Naive B cell (primary cell): ENCODE measurements around the gene IFTAP. TPM values are rescaled to one million over a fixed set of nuclear protein-coding genes. Genes with fewer than 3 reads are reported as not detected.

Experiments used
- ATAC-seq, 2 donors: fragments of 150-1000 bp; cut with Tn5 transposase; 2 replicates each; pipeline ENCODE4 v1.10.0; 2021; ENCODE audit warnings: low read depth in 2 of 2, mild to moderate bottlenecking in 2 of 2, moderate library complexity in 2 of 2
- DNase-seq: peaks from one replicate; pipeline ENCODE4 v3.0.0; 2022
- H3K27ac Mint-ChIP-seq, 6 donors: one replicate each; pipeline ENCODE4 v1.8.0; 2020 to 2022; ENCODE audit warnings: mild to moderate bottlenecking in 6 of 6, mixed read lengths in 6 of 6, moderate library complexity in 5 of 6, inconsistent platforms in 2 of 6
- H3K27me3 Mint-ChIP-seq, 3 donors: one replicate each; pipeline ENCODE4 v1.8.0; 2021 to 2022; ENCODE audit warnings: mixed read lengths in 3 of 3, mild to moderate bottlenecking in 1 of 3
- H3K36me3 Mint-ChIP-seq, 2 donors: one replicate each; pipeline ENCODE4 v1.8.0; 2020 to 2022; ENCODE audit warnings: mixed read lengths in 2 of 2, inconsistent platforms in 1 of 2, mild to moderate bottlenecking in 1 of 2
- H3K4me1 Mint-ChIP-seq, 3 donors: one replicate each; pipeline ENCODE4 v1.8.0; 2020 to 2022; ENCODE audit warnings: mixed read lengths in 3 of 3, inconsistent platforms in 1 of 3, mild to moderate bottlenecking in 1 of 3, moderate library complexity in 1 of 3
- H3K4me3 Mint-ChIP-seq, 8 donors: one replicate each; pipeline ENCODE4 v1.8.0; 2020 to 2022; ENCODE audit warnings: mild to moderate bottlenecking in 8 of 8, mixed read lengths in 8 of 8, moderate library complexity in 8 of 8, inconsistent platforms in 2 of 8
- H3K9me3 Mint-ChIP-seq, 7 donors: one replicate each; pipeline ENCODE4 v1.8.0; 2020 to 2022; ENCODE audit warnings: mixed read lengths in 7 of 7, mild to moderate bottlenecking in 5 of 7, inconsistent platforms in 2 of 7, moderate library complexity in 1 of 7
- polyA plus RNA-seq, 6 donors: library from polyadenylated mRNA; unstranded; fragments of 300-500 nt; fragmentation: Illumina TruSeq; gene quantifications; one replicate each; pipeline ENCODE4 v1.2.3, GENCODE V29; 2021; ENCODE audit warnings: low read depth in 6 of 6

Gene IFTAP
- polyA plus RNA-seq, 6 donors from 2014 or later, result 0.46 to 4.0 (median 2.1) TPM; not detected in 1

GRCh38 chr11:36605221-36606216, 11.2 kb downstream of the IFTAP start:
- Mint-ChIP-seq H3K36me3 (no peaks in the 10 kb centered on the region), H3K9me3 (no peaks in the 10 kb centered on the region), H3K27ac (no peak overlapping the region), H3K27me3 (peaks cover 60 to 75% (median 67%) of the 10 kb centered on the region in 3 donors), H3K4me3 (no peak overlapping the region), H3K4me1 (peaks cover 0 to 7% (median 6%) of the 10 kb centered on the region in 3 donors)
- ATAC-seq, result no peak
- DNase-seq, result no peak

DNA sequence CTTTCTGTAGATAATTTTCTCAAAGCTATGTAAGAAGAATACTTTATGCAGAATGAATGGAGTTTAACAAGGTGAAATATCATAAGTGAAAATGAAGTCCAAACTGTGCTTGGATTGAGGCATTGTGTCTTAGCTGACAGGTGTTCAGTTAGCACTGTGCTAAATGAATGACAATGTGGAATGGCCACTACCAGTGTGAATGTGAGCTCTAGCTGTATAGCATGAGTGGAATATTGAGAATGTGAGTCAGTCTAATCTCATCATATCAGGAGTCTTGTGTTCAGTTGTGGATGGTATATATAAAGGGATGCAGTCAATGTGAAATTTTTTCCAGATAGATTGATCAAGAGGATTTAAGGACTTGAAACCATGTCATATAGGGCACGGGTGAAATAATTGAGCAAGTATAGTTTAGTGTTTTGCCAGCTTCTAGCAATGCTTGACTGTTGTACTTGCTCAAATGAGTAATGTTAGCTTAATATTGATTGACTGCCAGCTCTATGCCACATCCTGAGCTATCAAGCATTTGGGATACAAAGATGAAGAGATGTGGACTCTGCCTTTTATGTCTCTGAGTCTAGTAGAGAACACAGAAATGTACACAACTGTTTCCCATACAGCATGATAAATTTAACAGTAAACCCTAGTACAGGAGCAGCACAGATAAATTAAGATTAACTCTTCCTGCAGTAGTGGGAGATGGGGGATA, 14.3 kb downstream of the IFTAP start:
- ATAC-seq (no peak), DNase-seq (no peak)
- Mint-ChIP-seq H3K27me3 (peaks cover 46 to 57% (median 52%) of the 10 kb centered on the region in 3 donors), H3K9me3 (no peaks in the 10 kb centered on the region), H3K27ac (no peak overlapping the region), H3K36me3 (no peaks in the 10 kb centered on the region), H3K4me3 (no peak overlapping the region), H3K4me1 (peaks cover 0 to 3% (median 0%) of the 10 kb centered on the region in 3 donors)

GRCh38 chr11:36609383-36609782, 15.1 kb downstream of the IFTAP start:
- Mint-ChIP-seq H3K27ac (no peak overlapping the region), H3K9me3 (peaks cover 0 to 2% (median 0%) of the 10 kb centered on the region in 7 donors), H3K36me3 (no peaks in the 10 kb centered on the region), H3K4me3 (no peak overlapping the region), H3K27me3 (peaks cover 39 to 50% (median 47%) of the 10 kb centered on the region in 3 donors), H3K4me1 (peaks cover 0 to 3% (median 0%) of the 10 kb centered on the region in 3 donors)
- ATAC-seq, result no peak
- DNase-seq, result no peak

DNA sequence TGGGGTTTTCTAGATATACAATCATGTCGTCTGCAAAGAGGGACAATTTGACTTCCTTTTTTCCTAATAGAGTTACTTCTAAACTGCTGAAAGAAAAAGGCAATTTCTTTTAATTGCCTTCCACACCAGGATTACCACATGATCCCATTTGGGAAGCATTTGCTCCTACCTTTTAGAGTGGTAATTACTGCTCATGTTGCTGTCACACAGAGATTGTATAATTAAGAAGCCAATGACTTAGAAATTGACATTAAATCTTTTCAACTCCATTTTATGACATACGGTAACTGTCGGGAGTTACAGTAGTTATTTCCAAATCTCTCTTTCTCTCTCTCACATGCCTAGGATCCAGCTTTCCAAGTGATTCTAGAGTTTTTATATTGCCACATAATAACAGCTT, 21.5 kb downstream of the IFTAP start:
- Mint-ChIP-seq H3K27ac (no peak overlapping the region), H3K9me3 (peaks cover 0 to 5% (median 0%) of the 10 kb centered on the region in 7 donors), H3K36me3 (peaks cover 0 to 4% of the 10 kb centered on the region in 2 donors), H3K4me1 (peaks cover 4 to 20% (median 15%) of the 10 kb centered on the region in 3 donors), H3K27me3 (peaks cover 33 to 36% (median 34%) of the 10 kb centered on the region in 3 donors), H3K4me3 (no peak overlapping the region)
- ATAC-seq, result no peak
- DNase-seq, result no peak

DNA sequence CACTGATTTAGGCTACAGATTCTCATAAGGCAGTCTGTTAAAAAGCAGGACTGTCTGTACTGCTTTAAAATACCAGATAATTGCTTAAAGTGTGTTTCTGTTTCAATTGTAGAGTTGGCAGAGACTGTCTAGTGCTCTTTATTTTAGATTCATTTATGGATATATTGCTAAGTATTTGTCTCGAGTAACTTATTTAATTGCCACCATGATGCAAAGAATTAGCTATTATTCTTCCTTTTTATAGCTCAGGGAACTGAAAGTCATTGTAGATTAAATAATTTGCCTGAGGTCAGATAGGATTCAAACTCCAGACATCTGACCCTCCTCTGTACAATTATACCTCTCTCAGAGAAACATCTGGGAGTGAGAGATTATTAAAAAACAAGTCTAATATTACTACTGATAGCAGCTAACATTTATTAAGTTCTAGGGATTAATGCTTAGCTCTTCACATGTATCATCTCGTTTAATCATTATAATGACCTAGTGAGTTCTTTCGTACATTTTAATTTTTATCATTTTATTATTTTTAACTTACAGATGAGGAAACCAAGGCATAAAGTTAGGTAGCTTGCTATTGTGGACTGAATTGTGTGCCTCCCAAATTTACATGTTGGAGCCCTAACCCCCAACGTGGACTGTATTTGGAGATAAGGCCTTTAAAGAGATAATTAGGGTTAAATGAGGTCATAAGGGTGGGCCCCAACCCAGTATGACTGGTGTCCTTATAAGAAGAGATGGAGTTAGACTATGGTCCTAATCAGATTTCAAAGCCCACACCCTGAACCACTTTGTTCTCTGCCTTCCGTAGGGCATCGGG, 23.5 kb downstream of the IFTAP start:
- Mint-ChIP-seq H3K27ac (peak overlapping the region in 1 of 6 donors; percentile 5), H3K4me3 (no peak overlapping the region), H3K9me3 (peaks cover 0 to 5% (median 0%) of the 10 kb centered on the region in 7 donors), H3K4me1 (peaks cover 4 to 20% (median 15%) of the 10 kb centered on the region in 3 donors), H3K27me3 (peaks cover 28 to 41% (median 28%) of the 10 kb centered on the region in 3 donors), H3K36me3 (peaks cover 0 to 4% of the 10 kb centered on the region in 2 donors)
- no peak for ATAC-seq
- DNase-seq, result no peak

GRCh38 chr11:36618363-36619047, 24.2 kb downstream of the IFTAP start:
- H3K27me3 Mint-ChIP-seq, result peaks cover 28 to 40% (median 28%) of the 10 kb centered on the region in 3 donors
- no peak for ATAC-seq
- H3K36me3 Mint-ChIP-seq, result peaks cover 0 to 4% of the 10 kb centered on the region in 2 donors
- peak overlapping the region in 1 of 8 donors; percentile 10 for H3K4me3 Mint-ChIP-seq
- H3K27ac Mint-ChIP-seq, result peak overlapping the region in 3 of 6 donors; percentile 5 to 75 (median 30)
- peaks cover 0 to 5% (median 0%) of the 10 kb centered on the region in 7 donors for H3K9me3 Mint-ChIP-seq
- H3K4me1 Mint-ChIP-seq, result peaks cover 4 to 20% (median 15%) of the 10 kb centered on the region in 3 donors
- DNase-seq, result no peak

DNA sequence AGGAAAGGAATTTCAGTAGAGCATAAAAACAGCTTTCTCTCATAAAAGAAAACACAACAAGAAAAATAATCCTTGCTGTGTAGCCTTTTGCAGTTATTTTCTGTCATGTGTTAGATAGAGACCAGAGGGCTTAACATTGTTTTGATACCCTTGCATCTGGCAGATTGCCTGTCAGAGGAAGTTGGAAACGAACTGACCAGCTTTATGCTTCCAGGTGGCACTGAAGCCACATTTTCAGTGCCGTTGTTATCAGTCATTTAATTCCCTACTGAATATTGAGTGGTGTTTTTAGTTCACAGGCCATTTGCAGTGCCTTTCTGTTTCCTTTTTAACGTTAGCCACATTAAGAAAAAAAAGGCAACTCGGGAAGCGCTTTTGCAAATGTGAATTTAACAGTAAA, 25.2 kb downstream of the IFTAP start:
- H3K36me3 Mint-ChIP-seq, result peaks cover 0 to 4% of the 10 kb centered on the region in 2 donors
- peaks cover 0 to 5% (median 0%) of the 10 kb centered on the region in 7 donors for H3K9me3 Mint-ChIP-seq

DNA sequence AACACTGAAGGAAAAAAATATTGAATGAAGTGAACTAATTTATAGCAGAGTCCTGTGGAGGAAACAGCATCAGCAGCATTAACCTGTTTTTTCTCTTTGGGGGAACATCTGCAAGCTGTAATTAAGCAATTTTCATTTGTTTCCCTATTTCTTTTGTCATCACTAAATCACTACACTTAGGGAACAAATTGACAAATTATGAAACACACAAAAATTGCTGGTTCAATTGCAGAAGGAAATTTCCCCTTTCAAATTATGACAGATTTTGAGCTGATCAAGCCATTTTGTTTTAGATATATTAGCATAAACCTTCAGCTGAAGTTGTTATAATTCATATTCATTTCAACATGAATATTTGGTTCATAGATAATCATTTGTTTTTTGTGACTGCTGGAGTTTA, 25.9 kb downstream of the IFTAP start:
- Mint-ChIP-seq H3K27ac (no peak overlapping the region), H3K4me1 (peaks cover 4 to 20% (median 15%) of the 10 kb centered on the region in 3 donors), H3K9me3 (peaks cover 0 to 3% (median 0%) of the 10 kb centered on the region in 7 donors), H3K36me3 (peaks cover 0 to 4% of the 10 kb centered on the region in 2 donors), H3K4me3 (no peak overlapping the region), H3K27me3 (peaks cover 33 to 40% (median 36%) of the 10 kb centered on the region in 3 donors)
- ATAC-seq (no peak), DNase-seq (no peak)

More for the DNA sequence above, 25.2 kb downstream of the IFTAP start:
- Mint-ChIP-seq H3K4me1 (peaks cover 4 to 20% (median 15%) of the 10 kb centered on the region in 3 donors), H3K27ac (no peak overlapping the region), H3K27me3 (peaks cover 30 to 40% (median 32%) of the 10 kb centered on the region in 3 donors), H3K4me3 (peak overlapping the region in 1 of 8 donors; percentile 25)
- ATAC-seq, result no peak
- DNase-seq, result no peak

DNA sequence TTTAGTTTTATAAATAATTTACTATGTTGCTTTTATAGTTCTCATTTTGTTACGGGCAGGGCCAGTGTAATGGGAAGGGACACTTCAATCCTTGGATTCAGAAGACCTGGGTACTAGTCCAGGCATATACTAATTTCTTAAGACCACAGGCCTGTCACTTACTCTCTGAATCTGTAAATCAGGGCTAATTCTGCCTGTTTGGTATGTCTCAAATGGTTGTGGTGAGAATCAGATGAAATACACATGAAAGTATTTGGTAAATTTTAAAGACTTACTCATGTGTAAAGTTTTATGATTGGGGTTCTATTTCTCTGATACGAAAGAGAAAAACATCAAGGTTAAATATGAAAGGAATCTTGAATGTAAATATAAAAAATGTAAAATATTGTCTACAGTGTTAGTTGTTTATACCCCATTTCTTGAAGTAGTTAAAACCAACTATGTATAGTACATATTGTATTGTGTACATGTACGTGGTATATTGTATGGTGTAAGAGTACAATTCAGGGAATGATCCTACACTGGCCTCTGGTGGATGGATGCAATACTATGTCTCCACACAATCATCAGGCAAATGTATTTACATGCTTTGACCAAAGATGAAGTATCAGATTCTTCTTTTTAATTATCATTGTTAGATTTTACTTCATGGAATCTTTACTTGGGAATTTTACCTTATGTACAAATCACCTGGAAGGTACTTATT, 28.3 kb downstream of the IFTAP start:
- ATAC-seq (no peak), DNase-seq (no peak)
- Mint-ChIP-seq H3K4me1 (peaks cover 4 to 20% (median 15%) of the 10 kb centered on the region in 3 donors), H3K27me3 (peaks cover 30 to 55% (median 32%) of the 10 kb centered on the region in 3 donors), H3K36me3 (no peaks in the 10 kb centered on the region), H3K27ac (no peak overlapping the region), H3K4me3 (no peak overlapping the region), H3K9me3 (no peaks in the 10 kb centered on the region)

GRCh38 chr11:36623494-36623893, 29.2 kb downstream of the IFTAP start:
- DNase-seq (no peak), ATAC-seq (no peak)
- peaks cover 28 to 57% (median 32%) of the 10 kb centered on the region in 3 donors for H3K27me3 Mint-ChIP-seq
- no peaks in the 10 kb centered on the region for H3K36me3 Mint-ChIP-seq
- H3K4me1 Mint-ChIP-seq, result peaks cover 4 to 15% (median 13%) of the 10 kb centered on the region in 3 donors
- no peak overlapping the region for H3K4me3 Mint-ChIP-seq
- H3K9me3 Mint-ChIP-seq, result no peaks in the 10 kb centered on the region
- H3K27ac Mint-ChIP-seq, result no peak overlapping the region

DNA sequence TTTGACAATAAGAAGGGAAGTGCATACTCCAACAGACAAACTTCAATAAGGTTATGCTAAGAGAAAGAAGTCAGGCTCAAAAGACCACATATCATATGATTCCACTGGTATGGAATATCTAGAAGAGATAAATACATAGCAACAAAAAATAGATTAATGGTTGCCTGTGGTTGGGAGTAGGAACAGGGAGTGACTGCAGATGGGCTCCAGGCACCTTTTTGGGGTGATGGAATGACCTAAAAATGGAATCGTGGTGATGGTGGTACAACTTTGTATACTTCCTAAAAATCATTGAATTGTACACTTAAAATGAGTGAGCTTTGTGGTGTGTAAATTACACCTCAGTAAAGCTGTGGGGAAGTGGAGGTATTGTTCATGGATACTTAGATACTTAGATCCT, 32.7 kb downstream of the IFTAP start:
- no peak overlapping the region for H3K27ac Mint-ChIP-seq
- H3K27me3 Mint-ChIP-seq, result peaks cover 13 to 37% (median 18%) of the 10 kb centered on the region in 3 donors
- peaks cover 0 to 4% (median 2%) of the 10 kb centered on the region in 3 donors for H3K4me1 Mint-ChIP-seq
- DNase-seq (no peak), ATAC-seq (no peak)
- H3K36me3 Mint-ChIP-seq, result no peaks in the 10 kb centered on the region
- H3K4me3 Mint-ChIP-seq, result no peak overlapping the region
- H3K9me3 Mint-ChIP-seq, result no peaks in the 10 kb centered on the region

DNA sequence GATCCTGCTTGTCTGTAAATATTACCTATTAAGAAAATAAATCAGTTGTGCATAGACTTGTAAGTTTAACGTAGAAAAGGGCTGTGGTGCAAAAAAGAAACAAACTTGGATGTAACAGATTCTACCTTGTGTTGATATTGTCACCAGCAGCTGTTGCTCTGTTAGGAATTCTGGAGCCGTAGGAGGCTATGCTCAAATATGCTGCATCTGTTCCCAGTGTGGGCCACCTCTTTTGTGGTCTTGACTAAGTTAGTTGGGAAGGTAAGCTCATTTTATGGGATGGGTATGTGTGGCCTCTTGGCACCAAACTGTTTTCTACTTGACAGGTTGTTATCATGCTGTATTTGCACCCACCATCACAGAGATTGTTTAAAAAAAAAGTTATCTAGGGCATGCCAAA, 33.2 kb downstream of the IFTAP start:
- H3K9me3 Mint-ChIP-seq, result no peaks in the 10 kb centered on the region
- H3K4me3 Mint-ChIP-seq, result no peak overlapping the region
- no peak for DNase-seq
- peaks cover 0 to 4% (median 2%) of the 10 kb centered on the region in 3 donors for H3K4me1 Mint-ChIP-seq
- no peak for ATAC-seq
- H3K36me3 Mint-ChIP-seq, result no peaks in the 10 kb centered on the region
- H3K27ac Mint-ChIP-seq, result no peak overlapping the region
- H3K27me3 Mint-ChIP-seq, result peaks cover 13 to 37% (median 18%) of the 10 kb centered on the region in 3 donors
